Caco-2 (cell line): ENCODE data around the gene NCOA6. TPM values are rescaled to one million over a fixed set of nuclear protein-coding genes. Genes with fewer than 3 reads are reported as not detected.
A peak's percentile ranks its signal among the peaks of the same experiment; 100 is the strongest.

Experiments
- BruUV-seq: library from RNA; stranded (reverse); fragments of 400-500 nt; replicated peaks from 2 replicates; lab custom pipeline; 2021; lab: Mats Ljungman, UMichigan
- CTCF ChIA-PET: fragments of 300-600 bp; sonication (Branson Sonifier 250); formaldehyde crosslinking; loops from one replicate; lab custom pipeline; 2022; ENCODE audit warnings: antibody characterized with exemption; lab: Charles Lee
- POLR2A ChIA-PET: fragments of 300-600 bp; sonication (Branson Sonifier 250); formaldehyde crosslinking; loops from one replicate; lab custom pipeline; 2022; ENCODE audit warnings: antibody characterized with exemption; lab: Charles Lee
- DNase-seq, 2 experiments: peaks; one replicate each; pipeline versions ENCODE4 v3.0.0 to v3.0.0-alpha.2; 2020 to 2022
- H3K27me3 ChIP-seq: replicated peaks from 2 replicates; pipeline ENCODE4 v1.6.0; 2011; ENCODE audit warnings: low read length; ENCODE audit not compliant: control insufficient read depth, insufficient read depth
- H3K36me3 ChIP-seq: 2 replicates; pipeline ENCODE4 v1.5.1; 2011; ENCODE audit warnings: low read length; ENCODE audit not compliant: control insufficient read depth, insufficient read depth
- H3K4me1 ChIP-seq: fragments of 250-450 bp; sonication (Bioruptor Pico); 2 replicates; pipeline ENCODE4 v1.5.1; 2020; ENCODE audit warnings: mild to moderate bottlenecking
- H3K4me3 ChIP-seq: 2 replicates; pipeline ENCODE4 v1.5.1; 2011; ENCODE audit warnings: low read depth, mild to moderate bottlenecking, control low read depth, low read length
- H3K9me3 ChIP-seq: fragments of 250-450 bp; sonication (Bioruptor Pico); 2 replicates; pipeline ENCODE4 v1.5.1; 2020; ENCODE audit warnings: mild to moderate bottlenecking, moderate library complexity
- H3K27ac Mint-ChIP-seq: one replicate; pipeline ENCODE4 v1.8.0; 2022; ENCODE audit warnings: mixed read lengths; ENCODE audit not compliant: unreplicated experiment
- H3K27me3 Mint-ChIP-seq: one replicate; pipeline ENCODE4 v1.8.0; 2022; ENCODE audit warnings: mixed read lengths; ENCODE audit not compliant: insufficient read depth, unreplicated experiment
- H3K36me3 Mint-ChIP-seq: one replicate; pipeline ENCODE4 v1.8.0; 2022; ENCODE audit warnings: mild to moderate bottlenecking, mixed read lengths; ENCODE audit not compliant: insufficient read depth, unreplicated experiment
- H3K4me1 Mint-ChIP-seq: one replicate; pipeline ENCODE4 v1.8.0; 2022; ENCODE audit warnings: low read depth, mixed read lengths; ENCODE audit not compliant: unreplicated experiment
- H3K4me3 Mint-ChIP-seq: one replicate; pipeline ENCODE4 v1.8.0; 2022; ENCODE audit warnings: mild to moderate bottlenecking, moderate library complexity, mixed read lengths; ENCODE audit not compliant: unreplicated experiment
- H3K9me3 Mint-ChIP-seq: one replicate; pipeline ENCODE4 v1.8.0; 2022; ENCODE audit warnings: mixed read lengths; ENCODE audit not compliant: unreplicated experiment
- CTCF ChIP-seq, 2 experiments: fragments of 200-600 bp in 1 of 2; IDR thresholded peaks; 1 replicate in 1 of 2; 2 replicates in 1 of 2; pipeline versions ENCODE4 v1.5.1 to v1.8.0; 2011 to 2022; ENCODE audit warnings: antibody characterized with exemption in 1 of 2, control low read depth in 1 of 2, inconsistent platforms in 1 of 2, low read depth in 1 of 2, low read length in 1 of 2, mild to moderate bottlenecking in 1 of 2, moderate library complexity in 1 of 2; ENCODE audit not compliant: insufficient read depth in 1 of 2, severe bottlenecking in 1 of 2, unreplicated experiment in 1 of 2
- intact Hi-C: fragments of 100-400 bp; cut with micrococcal nuclease; formaldehyde crosslinking; loops from one replicate; pipeline ENCODE4 v1.10.0; 2022; ENCODE audit not compliant: unreplicated experiment
- total RNA-seq: library from RNA; stranded (reverse); gene quantifications from 2 replicates; pipeline ENCODE4 v1.2.3, GENCODE V29; 2022

Gene NCOA6
- total RNA-seq, 1 experiment from 2014 or later: 65.1 TPM

- H3K27me3 Mint-ChIP-seq: no peaks in the 10 kb centered on the region
- BruUV-seq: no TSS peak
- H3K36me3 Mint-ChIP-seq: peaks cover 62% of the 10 kb centered on the region
- DNase-seq: peak in 1 of 2 experiments; percentile 54
- peaks cover 15% of the 10 kb centered on the region for H3K4me1 ChIP-seq
- H3K27me3 ChIP-seq: no peaks in the 10 kb centered on the region
- H3K4me3 ChIP-seq: no peak overlapping the region
- no peak for TF ChIP-seq CTCF (IDR thresholded peaks at IDR 0.05; ENCODE audit: insufficient read depth in 1 of 2, low read depth in 1 of 2, low read length in 1 of 2, severe bottlenecking in 1 of 2, unreplicated experiment in 1 of 2)
- ChIA-PET POLR2A (interaction anchor here (0.5 kb wide), 1 partner anchor 54 kb away, joined by 3 read pairs; no protein-coding TSS in a partner anchor), CTCF (interaction anchor here (0.6 to 1.3 kb wide), 4 partner anchors 148 to 905 kb away, joined by 3 to 6 read pairs (median 5); partner anchors contain the start of gene SPAG4)
- no peaks in the 10 kb centered on the region for H3K9me3 Mint-ChIP-seq
- no peaks in the 10 kb centered on the region for H3K9me3 ChIP-seq
- intact Hi-C loops: no loop called here
- H3K27ac Mint-ChIP-seq: peak overlapping the region; percentile 19
- peaks cover 22% of the 10 kb centered on the region for H3K4me1 Mint-ChIP-seq
- H3K4me3 Mint-ChIP-seq: peak overlapping the region; percentile 78
- H3K36me3 ChIP-seq: peaks cover 1% of the 10 kb centered on the region; the same call in 1 of the 2 replicates
Measured at GRCh38 chr20:34710861-34711574, 114.4 kb downstream of the NCOA6 start.

- no peaks in the 10 kb centered on the region for H3K9me3 Mint-ChIP-seq
- POLR2A ChIA-PET: interaction anchor here (0.5 kb wide), 1 partner anchor 54 kb away, joined by 3 read pairs; no protein-coding TSS in a partner anchor
- peaks cover 25% of the 10 kb centered on the region for H3K4me1 Mint-ChIP-seq
- H3K4me3 ChIP-seq: peak overlapping the region; percentile 82
- no TSS peak for BruUV-seq
- CTCF ChIA-PET: interaction anchor here (0.6 to 1.3 kb wide), 4 partner anchors 148 to 905 kb away, joined by 3 to 6 read pairs (median 5); partner anchors contain the start of gene SPAG4
- TF ChIP-seq CTCF (IDR thresholded peaks at IDR 0.05; ENCODE audit: insufficient read depth in 1 of 2, low read depth in 1 of 2, low read length in 1 of 2, severe bottlenecking in 1 of 2, unreplicated experiment in 1 of 2): no peak
- H3K9me3 ChIP-seq: no peaks in the 10 kb centered on the region
- peaks cover 56% of the 10 kb centered on the region for H3K36me3 Mint-ChIP-seq
- no peaks in the 10 kb centered on the region for H3K27me3 ChIP-seq
- no peaks in the 10 kb centered on the region for H3K27me3 Mint-ChIP-seq
- intact Hi-C loops: no loop called here
- H3K36me3 ChIP-seq: peaks cover 1% of the 10 kb centered on the region; the same call in 1 of the 2 replicates
- peak overlapping the region; percentile 19 for H3K27ac Mint-ChIP-seq
- peaks cover 18% of the 10 kb centered on the region for H3K4me1 ChIP-seq
- DNase-seq: no peak
- peak overlapping the region; percentile 78 for H3K4me3 Mint-ChIP-seq
Measured at GRCh38 chr20:34710568-34710839, 114.9 kb downstream of the NCOA6 start.

- DNase-seq: peak in 1 of 2 experiments; percentile 88
- H3K4me1 ChIP-seq: peaks cover 23% of the 10 kb centered on the region
- intact Hi-C loops: loop anchor here (1.0 to 5.0 kb wide), 5 partner anchors 34 to 407 kb away; partner anchors contain the start of gene AHCY
- no peaks in the 10 kb centered on the region for H3K9me3 ChIP-seq
- H3K27me3 ChIP-seq: no peaks in the 10 kb centered on the region
- H3K27me3 Mint-ChIP-seq: no peaks in the 10 kb centered on the region
- TF ChIP-seq CTCF (IDR thresholded peaks at IDR 0.05; ENCODE audit: insufficient read depth in 1 of 2, low read depth in 1 of 2, low read length in 1 of 2, severe bottlenecking in 1 of 2, unreplicated experiment in 1 of 2): peak; percentile 34 to 72
- H3K36me3 Mint-ChIP-seq: peaks cover 54% of the 10 kb centered on the region
- H3K36me3 ChIP-seq: peaks cover 1% of the 10 kb centered on the region; the same call in 1 of the 2 replicates
- peak overlapping the region; percentile 82 for H3K4me3 ChIP-seq
- CTCF ChIA-PET: interaction anchor here (0.6 to 2.5 kb wide), 7 partner anchors 59 to 397 kb away, joined by 3 to 14 read pairs (median 6); partner anchors contain the start of gene DYNLRB1
- POLR2A ChIA-PET: interaction anchor here (0.6 kb wide), 2 partner anchors 9 to 16 kb away, joined by 3 to 4 read pairs; no protein-coding TSS in a partner anchor
- BruUV-seq: no TSS peak
- H3K4me1 Mint-ChIP-seq: peaks cover 30% of the 10 kb centered on the region
- peak overlapping the region; percentile 19 for H3K27ac Mint-ChIP-seq
- peak overlapping the region; percentile 78 for H3K4me3 Mint-ChIP-seq
- H3K9me3 Mint-ChIP-seq: no peaks in the 10 kb centered on the region
Measured at GRCh38 chr20:34709831-34710567, 115.5 kb downstream of the NCOA6 start.
